Medulla oblongata (tissue), 1 donor: ENCODE results near the gene TMEM208.
A peak's percentile ranks its signal among the peaks of the same experiment; 100 is the strongest.

Source experiments
- DNase-seq: peaks from one replicate; pipeline ENCODE4 v3.0.0-alpha.2; 2015; ENCODE audit errors: extremely low spot score

TMEM208 gene

DNA sequence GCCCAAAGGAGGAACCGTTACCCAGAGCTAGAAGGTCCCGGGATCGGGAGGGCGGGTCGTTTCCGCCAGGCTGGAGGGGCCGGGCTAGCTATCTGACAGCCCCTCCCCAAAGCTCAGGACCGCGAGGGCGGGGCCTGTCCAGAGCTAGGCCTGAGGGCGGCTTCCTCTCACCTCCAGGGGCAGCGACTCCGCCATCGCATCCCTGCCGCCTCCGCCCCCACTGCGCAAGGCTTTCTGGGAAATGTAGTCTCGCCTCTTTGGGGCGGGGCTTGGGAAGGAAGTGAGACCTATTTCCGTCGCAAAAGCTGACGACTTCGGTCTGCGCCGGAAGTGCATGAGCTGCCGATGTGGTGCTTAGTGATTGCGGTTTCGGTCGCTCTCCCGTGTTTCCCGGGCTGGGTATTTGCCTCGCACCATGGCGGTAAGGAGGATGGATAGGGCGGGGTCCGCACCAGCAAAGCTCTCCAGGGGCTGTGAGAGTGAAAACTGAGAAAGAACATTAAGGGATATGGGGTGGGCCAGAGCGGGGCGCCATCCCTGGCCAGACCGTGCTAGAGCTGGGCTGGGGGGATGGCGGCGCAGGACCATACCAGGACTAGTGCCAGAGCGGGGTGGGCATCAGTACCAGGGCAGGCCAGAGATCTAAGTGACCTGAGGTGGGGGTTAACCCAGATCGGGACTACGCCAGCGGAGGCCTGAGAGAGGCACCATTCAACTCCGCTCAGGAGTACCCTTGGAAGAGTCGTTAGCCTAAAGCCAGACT, at the start of gene TMEM208:
Gene TMEM208, plus strand, starts transcription at position 327 of the 763 bp plus-strand sequence. Its CDS starts 89 bp downstream, at position 416.
- peak; percentile 99 for DNase-seq

DNA sequence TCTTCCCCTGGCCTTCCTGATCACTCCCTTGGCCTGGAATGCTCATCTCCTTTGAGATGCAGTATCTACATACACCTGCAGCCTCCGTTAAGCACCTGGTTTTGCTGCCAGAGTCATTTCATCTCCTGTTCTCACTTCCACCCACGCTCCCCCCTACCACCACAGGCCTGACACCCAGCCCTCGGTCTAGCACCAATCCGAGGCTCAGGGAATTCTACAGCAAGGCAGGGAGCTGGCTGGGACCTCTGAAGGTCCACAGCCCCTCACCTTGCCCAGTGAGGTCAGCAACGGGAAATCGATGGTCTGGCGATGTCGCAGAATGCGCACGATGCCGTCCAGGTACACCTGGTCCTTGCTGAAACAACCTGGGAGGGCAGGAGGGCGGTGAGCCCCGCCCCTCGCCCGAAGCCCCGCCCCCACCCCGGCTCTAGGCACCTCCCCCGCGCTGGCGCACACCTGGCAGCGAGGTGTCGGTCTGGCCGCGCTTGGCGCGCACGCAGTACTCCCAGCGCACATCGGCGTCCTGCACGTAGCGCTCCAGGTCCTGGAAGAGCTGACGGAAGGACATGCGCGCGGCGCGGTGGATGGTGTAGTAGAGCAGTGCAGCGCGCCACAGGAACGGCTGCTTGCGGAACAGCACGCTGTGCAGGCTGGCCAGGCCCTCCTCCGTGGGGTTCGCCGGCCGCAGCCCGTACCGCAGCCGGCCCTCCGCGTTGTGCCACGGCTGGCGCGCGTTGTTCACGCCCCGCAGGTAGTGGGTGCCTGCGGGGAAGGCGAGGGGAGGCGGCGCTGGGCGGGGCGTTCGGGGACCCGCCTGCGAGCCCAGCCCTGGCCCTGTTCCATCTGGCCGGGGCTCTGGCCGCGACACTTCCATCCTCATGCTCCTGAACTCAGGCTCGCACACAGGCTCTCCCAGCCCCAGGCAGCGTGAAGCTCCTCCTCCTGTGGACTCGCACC, 48.9 kb upstream of the TMEM208 start:
- no peak for DNase-seq

DNA sequence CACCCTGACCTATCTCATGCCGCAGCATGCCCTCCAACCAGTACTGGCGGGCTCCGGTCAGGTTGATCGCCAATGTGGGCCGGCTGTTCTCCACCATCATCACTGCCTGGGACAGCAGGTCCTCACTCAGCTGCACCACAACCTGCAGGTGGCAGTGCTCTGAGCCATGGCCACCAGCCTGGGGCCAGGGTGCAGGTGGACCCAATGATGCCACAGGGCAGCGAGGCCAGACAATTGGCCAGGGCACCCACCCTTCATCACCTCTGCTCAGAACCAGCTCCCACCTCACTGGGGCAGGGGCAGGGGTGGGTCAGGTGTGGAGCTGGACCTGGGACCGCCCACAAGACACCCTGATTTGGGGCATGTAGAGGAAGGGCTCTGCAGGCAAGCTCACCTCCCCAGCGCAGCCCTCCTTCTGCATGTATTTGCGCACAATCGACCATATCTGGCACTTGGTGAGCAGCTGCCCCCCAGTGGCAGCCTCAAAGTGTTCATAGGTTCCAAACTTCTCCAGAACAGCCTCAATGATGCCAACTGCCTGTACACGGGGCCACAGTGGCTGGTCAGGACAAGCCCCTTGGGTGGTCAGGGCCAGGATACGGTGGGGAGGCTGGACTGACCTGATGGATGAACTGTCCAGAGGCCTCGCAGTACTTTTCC, 47.4 kb upstream of the TMEM208 start:
- DNase-seq: no peak

DNA sequence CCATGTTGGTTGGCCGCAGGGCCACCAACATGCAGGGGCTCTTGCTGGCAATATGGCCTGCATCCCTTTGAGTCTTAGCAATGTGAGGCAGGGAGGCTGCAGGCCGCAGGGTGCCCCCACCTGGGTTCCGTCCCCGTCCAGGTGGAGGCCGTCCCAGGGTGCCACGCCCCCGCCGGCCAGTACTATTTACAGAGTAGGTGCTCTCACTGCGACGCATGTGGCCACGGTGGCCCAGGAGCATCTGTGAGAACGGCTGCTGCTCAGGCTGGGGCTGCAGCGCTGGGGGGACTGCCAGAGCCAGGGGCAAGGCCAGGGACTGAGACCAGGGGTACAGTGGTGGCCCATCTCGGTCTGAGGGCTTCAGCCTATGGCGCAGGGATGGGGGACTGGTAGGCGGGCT, 46.8 kb upstream of the TMEM208 start:
- DNase-seq: no peak

DNA sequence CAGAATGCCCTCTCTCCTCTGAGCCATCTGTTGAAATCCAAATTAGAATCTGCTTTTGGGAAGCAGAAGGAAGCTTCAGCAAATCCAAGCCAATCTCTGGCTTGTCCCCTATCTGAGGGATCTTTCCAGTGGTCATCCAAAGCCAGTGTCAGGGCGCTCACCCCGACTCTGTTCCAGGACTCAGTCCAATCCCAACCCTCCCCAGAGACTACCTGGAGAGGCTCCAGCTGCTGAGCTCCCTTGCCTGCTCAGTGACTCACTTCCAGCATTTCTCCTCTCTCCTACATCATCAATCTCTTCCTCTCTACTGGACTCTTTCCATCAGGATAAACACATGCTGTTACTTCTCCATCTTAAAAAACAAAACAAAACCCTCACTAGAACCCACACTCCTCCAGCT, 45.6 kb upstream of the TMEM208 start:
- peak; percentile 41 for DNase-seq

DNA sequence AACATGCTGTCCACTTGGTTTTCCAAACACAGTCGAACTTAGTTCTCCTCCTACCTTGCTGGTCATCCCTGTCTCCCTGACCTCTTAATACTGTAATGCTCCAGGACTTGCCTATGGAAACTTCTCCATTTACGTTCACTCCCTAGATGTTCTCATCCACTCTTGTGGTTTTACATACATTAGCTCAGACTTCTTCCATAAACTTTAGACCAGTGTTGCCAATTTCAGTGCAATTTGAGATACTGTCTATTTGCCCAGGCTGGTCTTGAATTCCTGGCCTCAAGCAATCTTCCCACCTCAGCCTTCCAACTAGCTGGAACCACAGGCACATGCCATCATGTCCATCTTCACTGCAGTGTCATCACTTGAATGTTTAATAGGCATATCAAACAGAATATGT, 44.6 kb upstream of the TMEM208 start:
- no peak for DNase-seq

DNA sequence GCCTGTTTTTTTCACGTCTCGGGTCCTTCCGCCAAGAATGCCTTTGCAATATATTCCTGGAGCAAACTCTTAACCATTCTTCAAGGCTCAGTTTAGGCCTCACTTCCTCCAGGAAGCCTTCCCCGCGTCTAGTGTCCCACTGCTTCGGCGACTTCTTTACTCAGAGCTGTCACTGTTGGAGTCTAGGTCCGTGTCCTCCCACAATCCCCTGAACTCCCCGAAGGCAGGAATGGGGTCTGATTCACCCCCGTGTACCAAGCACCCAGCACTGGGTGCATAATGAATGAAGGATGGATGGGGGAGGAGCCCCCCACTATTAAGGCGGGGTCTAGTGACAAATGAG, 43.7 kb upstream of the TMEM208 start:
- DNase-seq: no peak

DNA sequence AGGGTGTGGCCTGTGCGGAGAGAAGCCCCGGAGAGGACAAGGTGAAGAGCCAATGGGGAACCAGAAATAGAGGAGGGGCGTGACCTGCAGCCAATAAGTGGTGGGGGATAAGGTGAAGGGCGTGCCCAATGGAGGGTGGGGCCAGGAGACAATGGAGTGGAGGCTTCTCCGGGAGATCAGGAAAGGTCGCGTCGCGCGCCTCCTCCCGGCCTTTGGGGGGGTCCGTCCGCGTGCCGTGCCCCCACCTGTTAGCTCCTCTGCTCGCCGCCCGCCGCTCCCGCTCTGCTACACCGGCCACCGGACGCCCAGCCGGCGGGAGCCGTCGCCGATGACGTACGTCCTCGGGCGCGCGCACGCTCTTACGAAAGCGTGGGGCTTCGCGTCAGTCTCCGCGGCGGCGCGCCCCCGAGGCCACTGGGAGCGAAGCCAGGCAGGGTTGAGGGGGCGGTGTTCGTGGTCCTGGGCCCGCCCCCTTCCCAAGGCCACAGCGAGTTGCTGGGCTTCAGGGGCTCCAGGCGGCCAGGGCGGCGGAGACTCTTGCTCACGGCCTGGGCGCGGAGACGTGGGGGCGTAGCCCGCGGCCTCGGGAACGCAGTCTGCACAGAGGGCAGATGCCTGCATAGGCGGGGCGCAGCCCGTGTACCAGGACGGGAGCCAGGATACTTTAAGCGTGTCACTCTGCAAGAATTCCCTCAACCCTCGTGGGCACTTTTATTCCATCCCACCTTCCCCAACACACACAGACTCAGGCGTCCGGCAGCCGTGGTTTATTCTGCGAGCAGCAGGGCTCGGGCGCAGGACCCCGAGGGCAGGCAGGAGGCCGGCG, 43.1 kb upstream of the TMEM208 start, which contains the start of gene MATCAP1:
Gene MATCAP1, minus strand, starts transcription at position 337 of the 826 bp plus-strand sequence. CDS start 3,353 bp downstream, outside the sequence.
- DNase-seq: peak; percentile 98

DNA sequence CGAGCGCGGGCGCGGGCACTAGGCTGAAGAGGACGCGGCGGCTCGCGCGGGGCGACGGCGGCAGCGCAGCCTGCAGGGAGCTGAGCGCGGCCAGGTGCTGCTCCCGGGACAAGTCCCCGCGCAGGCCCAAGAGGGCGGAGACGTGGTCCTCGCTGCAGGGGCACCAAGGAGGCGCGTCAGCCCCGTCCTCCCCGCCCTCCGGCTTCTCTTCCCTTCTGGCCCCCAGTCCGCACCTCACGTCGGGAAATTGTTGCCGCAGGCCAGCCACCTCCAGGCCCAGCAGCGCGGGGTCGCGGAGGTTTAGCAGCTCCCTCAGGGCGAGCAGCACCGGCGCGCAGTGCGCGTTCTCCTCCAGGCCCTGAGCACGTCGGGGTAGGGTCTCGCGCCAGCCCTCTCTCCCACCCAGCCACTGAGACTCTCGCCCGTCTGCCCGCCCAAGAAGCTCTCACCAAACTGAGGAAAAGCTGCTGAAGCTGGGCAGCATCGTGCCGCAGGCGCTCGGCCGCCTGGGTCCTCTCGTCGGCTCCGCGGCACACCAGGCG, 42.4 kb upstream of the TMEM208 start:
- no peak for DNase-seq

DNA sequence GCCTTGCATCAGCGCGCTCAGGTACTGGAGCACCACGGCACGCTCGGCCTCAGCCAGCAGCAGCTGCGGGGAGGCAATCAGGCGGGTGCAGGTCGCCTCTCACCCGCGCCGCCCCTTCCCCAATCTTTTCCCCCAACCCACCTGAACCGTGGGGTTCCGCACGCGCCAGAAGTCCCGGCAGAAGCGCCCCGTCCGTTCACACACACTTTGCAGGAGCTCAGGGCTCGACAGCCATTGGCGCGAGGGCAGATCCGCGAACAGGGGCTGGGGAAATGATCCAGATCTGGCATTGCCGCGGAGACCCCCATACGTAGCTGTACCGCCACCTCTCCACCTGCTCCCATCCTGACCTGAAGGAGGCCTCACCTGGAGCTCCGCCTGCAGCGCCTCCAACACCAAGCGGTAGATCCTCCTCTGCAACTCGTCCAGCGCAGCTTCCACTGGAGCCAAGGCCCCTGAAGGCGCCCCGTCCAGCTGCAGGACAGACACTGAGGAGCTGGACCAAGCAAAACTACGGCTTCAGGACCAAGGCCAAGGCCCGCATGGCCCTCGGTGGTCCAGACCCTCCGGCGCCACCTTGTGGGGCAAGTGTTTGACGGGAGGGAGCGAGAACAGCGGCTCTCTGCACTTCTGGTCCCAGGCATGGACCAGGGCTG, 41.8 kb upstream of the TMEM208 start:
- peak; percentile 91 for DNase-seq

DNA sequence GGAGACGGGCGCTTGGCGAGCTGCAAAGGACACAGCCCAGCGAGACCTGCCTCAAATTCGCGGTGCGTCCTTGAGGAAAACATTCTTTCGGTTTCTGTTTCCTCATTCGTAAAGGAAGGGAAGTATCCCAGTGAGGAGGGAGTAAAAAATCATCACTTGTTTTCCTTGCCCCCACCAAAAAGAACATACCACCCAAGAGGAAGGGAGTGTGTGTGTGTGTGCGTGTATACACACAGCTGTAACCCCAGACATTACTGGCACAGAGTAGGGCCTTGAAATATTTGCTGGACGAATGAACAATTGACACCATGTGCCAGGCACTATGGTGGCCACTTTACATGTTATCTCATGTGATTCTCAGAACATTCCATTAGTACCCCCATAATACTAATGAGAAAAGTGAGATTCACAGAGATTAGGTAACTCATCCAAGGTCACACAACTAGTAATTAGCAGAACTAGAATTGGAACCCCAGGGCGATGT, 41.2 kb upstream of the TMEM208 start:
- DNase-seq: no peak

DNA sequence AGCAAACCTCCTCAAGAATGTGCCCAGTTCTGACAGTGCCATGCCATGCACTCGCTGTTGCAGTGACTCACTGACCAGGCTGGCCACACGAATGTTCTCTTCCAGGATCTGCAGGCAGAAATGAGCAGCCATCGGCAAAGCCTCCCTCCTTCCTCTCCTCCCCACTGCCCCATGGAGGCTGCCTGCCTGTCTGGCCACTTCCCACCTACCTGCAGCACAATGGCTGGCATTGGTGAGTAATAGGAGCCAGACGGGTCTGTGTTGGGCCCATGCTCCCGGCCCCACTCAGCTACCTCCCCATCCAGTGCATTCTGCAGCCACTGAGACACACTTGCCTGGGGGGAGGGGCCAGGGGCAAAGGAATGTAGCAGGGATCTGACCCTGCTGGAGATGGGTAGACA, 40.4 kb upstream of the TMEM208 start:
- no peak for DNase-seq

DNA sequence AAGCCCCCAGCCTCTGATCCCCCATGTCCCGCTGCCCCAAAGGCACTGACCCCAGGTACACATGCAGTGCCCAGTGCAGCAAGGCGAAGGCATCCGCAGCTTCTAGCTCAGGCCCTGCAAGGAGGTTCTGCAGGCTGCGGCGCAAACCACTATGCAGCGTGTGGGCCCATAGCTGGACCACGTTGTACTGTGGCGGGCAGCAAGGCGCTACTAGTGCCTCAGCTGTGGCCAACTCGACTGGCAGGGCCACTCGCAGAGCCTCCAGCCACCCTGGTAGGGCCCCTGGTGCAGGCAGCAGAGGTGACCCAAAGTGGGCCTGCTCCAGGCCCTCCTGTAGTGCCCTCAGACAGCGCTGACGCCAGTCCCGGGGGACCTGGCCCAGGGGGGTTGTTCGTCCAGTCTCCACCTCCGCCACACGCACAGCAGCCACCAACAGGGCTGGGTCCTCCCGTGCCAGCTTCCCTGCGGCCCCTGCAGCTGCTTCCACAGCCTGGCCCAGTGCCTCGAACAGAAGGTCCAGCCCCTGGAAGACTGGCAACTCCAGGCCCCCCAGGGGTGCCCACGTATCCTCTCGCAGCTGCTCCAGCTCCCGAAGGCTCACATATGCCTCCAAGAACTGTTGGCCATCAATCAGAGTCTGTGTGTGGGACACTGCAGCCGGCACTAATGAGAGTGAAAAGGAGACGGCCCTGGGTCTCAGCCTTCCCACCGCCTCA, 39.6 kb upstream of the TMEM208 start:
- no peak for DNase-seq

DNA sequence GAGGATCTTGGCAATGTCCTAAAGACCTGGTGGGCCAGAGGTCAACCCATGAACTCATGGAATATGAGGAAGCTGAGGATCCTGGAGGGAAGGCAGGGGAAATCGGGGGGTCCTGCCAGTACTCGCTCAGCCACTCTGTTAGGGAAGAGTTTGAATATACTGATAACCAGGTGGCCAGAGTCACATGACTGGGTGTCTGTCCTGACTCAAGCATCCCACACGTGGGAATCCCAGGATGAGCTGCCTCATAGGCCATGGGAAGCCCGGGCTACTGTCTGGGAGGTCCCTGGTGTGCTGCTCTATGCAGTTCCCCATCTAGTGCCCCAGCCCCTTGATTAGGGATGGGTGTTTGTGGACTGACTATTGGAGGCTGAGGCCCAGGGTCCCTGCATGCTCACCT, 38.6 kb upstream of the TMEM208 start:
- DNase-seq: no peak

DNA sequence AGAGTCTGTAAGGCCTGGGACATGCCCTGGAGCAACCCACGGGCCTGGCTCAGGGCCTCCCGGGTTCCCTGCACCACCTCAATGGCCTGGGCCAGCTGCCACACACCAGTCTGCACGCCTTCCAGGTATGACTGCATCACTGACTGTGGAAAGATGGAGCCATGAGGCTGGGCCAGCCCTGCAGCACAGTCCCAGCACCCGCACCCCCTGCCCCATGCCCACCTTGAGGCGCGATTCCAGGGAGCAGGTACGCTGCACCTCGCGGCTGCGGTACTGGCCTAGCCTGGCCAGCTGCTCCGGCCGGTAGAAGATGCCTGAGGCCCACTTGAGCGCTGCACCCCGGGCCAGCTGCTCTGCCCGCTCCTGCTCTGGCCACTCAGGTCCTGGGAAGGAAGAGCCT, 38.1 kb upstream of the TMEM208 start:
- DNase-seq: no peak

DNA sequence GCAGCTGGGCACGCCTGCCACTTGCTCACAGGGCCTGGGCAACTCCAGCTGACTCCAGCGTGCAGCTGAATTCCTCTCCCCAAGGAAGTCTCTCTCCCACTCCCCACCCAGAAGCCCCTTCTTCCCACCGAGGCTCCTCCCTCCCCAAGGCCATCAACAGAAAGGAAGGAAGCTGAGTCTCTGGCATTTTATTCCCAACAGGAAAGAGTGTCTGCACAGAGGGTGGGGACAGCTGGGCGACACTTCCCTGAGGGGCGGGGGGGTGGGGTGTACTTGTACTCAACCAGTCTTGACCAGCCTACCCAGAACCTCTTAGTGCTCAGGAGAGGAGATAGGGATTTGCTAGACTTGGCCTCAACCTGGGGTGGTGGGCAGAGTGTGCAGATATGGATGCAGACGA, 36.9 kb upstream of the TMEM208 start, which contains the start of gene EXOC3L1:
Gene EXOC3L1, minus strand, starts transcription at position 96 of the 400 bp plus-strand sequence. CDS start 460 bp downstream, outside the sequence.
- no peak for DNase-seq

DNA sequence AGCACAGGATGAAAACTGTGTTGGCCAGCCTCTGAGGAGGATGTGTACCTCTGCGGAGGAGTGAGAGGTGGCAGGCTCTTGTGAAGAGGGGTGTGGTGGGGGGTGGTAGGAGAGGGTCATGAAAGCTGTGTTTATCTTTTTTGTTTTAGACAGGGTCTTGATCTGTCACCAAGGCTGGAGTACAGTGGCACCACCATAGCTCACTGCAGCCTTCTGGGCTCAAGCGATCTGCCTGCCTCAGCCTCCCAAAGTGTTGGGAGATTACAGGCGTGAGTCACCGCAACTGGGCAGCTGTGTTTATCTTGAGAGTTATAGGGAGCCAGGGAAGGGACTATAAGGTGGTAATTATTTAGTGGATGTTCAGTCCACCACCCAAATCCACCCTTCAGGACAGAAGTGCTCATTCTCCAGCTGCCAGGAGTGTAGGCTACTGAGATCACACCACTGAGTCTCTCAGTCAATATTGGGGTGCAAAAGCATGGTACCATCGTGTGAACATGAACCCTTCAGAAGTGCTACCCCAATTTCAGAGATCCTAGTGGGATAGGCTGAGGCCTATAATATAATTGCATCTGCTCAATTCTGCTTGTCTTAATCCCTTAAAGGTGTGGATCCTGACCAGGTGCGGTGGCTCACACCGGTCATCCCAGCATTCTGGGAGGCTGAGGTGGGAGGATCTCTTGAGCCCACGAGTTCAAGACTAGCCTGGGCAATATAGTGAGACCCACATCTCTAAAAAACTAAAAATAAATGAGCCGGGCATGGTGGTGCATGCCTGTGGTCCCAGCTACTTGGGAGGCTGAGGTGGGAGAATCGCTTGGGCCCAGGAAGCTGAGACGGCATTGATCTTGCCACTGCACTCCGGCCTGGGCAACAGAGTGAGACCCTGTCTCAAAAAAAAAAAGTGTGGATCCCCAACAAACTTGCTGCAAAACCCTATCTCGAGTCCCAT, 36.2 kb upstream of the TMEM208 start:
- DNase-seq: no peak

DNA sequence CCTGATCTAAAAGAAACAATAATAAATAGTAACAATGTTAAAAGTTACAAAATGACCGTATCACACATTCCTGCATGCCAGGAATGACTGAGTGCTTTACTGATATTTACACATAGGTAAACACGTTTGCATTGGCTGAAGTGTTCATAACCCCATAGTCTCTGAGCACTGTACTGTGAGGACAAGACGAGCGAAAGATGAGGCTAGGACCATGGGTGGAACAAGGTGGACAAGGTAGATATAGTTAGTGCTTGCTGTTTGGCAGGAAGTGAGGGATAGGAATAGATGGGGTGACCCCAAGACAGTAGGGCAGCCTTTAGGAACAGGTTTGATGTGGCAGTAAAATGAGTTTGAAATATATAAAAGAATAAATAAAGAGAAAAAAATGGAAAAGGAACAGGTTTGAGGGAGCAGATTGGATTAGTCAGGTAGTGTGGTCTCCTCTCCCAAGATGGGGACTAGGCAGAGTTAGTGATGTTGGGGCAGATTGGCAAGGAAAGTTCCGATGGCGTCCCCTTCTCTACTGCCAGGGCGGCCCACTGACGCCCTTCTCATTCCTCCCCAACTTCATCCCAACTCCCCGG, 35.4 kb upstream of the TMEM208 start:
- no peak for DNase-seq
